HG02938 (cell line): ENCODE results near the gene SLC37A1.
A peak's percentile ranks its signal among the peaks of the same experiment; 100 is the strongest.

Source experiments
- ATAC-seq: cut with Tn5 transposase; IDR thresholded peaks from one replicate; pipeline ENCODE4 v1.9.1; 2021; ENCODE audit warnings: mild to moderate bottlenecking, moderate library complexity; ENCODE audit not compliant: unreplicated experiment

SLC37A1 gene

GRCh38 chr21:42503711-42504110 lies 9.9 kb upstream of the SLC37A1 start:
- no peak for ATAC-seq

DNA sequence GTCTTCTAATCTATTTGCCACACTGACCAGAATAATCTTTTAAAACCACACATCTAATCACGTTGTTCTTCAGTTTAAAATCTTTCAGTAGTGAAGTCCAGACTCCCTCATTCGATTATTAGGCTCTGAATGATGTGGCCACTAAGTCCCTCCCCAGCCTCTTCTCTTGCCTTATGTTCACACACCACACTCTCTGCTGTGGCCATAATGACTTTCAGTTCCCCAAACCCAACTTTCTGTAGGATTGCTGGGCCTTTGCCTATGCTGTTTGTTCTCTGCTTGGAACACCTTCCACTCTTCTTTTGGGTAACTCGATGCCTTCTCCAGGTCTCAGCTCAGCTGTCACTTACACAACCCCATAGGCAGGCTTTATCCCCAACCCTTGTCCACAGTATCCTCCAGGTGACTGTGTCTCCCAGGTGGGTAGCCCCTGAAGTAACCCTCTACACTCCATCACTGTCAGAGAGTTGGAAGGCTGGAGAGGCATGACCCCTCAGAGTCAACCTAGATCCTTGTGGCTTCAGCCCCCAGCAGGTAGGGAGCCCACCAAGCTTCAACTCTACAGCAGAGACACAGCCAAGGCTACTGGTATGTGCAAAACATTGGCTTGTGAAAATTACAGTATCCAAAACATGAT lies 8.4 kb upstream of the SLC37A1 start:
- ATAC-seq: peak; percentile 80

- ATAC-seq: no peak
These were observed 6.2 kb upstream of the SLC37A1 start for GRCh38 chr21:42507418-42507817.

GRCh38 chr21:42508371-42508770 lies 5.3 kb upstream of the SLC37A1 start:
- ATAC-seq: no peak

DNA sequence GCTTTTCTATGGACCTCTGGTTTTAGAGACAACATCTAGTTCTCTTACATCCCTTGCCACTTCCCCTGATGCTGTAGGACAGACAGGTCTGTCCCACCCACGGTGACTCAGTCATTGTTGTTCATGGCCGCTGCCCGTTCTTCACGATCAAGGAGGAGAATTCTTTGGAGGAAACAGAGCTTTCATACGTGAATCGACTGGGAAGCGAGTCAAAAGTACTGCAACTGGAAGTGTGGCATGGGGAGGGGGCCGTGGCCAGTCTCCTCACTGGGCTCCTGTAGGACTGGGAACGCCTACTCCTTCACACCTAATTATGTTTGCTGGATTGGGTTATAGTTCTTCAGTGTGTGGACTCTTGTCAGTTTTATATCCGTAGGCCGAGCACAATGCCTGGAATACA lies 4.4 kb upstream of the SLC37A1 start:
- ATAC-seq: no peak

DNA sequence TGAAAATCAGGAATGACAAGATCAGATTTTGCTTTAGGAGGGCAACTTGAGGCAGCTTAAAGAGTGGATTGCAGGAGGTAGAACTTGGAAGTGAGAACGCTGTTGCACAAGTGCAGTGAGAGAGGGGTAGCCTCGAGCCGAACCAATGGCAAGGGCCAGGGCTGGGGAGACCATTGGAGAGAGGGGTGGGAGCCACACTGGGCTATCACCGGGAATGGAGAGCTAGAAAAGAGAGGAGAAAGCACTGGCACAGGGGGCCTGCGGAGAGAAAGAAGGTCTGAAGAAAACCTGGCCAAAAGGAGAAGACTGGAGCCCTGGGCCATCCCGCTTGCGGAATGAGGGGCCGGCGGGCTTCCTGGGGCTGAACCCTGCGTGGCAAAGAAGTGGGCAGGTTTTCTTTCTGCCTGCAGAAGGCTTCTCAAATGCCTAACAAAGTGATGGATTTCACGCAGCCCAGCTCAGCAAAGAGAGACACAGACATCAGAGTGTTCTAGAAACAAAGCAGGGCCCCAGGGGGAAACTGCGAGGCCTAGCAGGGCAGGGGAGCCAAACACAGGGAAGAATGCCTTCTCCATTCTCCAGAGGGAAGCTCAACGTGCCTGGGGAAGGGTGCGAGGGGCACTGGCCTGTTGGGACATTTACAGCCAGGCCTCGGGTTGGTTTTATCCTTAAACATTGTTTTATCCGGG lies 1.2 kb upstream of the SLC37A1 start:
- no peak for ATAC-seq

DNA sequence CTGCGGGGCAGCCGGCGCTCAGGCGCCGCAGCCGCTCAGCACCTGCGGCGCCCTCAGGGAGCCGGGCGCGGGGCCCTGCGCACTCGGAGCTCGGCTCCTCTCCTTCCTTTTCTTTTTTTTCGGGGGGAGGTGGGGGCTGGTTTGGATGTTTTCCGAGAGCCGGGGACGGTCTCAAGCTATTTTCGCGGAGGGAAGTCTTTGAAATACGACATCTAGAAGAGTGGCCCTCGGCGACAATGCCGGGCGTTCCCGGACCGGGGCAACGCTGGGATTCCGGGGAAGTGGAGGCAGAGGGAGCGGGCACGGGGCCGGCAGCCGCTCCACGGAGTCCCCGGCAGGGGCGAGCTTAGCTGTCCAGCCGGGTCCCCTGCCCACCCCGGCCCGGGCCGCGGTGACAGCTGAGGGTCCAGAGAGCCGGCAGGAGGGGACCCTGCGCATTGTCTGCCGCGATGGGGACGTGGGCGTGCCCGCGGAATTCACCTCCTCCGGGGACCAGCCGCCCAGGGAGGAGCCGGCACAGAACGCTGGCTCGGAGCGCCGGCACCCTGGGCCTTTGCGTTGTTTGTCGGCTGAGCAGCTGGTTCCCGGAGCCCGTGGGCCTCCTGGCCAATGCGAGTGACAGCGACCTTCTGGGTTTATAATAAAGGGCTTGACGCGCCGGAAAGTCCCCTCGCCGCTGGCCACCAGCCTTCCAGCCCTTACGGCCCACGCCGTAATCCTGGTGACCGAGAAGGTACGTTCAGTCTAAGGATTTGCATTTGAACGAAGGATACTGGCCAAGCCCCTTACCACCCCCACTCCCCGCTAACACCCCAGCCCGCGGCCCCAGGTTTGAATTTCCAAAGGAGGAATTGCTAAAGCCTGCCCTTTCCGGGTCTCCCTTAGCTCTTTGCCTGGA lies 582 bp downstream of the SLC37A1 start:
- no peak for ATAC-seq

GRCh38 chr21:42514883-42515228 lies 1.2 kb downstream of the SLC37A1 start:
- ATAC-seq: no peak

GRCh38 chr21:42515708-42516502 lies 2.3 kb downstream of the SLC37A1 start:
- no peak for ATAC-seq

DNA sequence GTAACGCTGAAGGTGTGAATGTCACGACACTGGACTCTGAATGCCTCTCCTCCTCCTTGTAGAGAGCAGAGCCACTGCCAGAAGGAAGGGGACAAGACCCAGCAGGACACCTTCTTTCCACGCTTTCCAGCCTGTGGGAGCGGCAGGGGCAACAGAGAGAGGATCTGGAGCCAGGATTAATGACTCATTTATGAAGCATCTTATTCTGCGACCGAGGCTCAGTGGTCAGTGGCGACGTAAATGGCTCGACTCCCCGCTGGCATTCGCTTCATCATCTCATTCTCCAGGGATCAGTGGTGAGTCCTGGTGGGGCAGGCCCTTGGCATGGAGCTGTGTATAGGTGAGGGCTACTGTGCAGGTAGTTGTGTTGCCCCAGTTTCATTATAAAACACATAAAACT lies 4.6 kb downstream of the SLC37A1 start:
- ATAC-seq: no peak

GRCh38 chr21:42518626-42519025 lies 5.0 kb downstream of the SLC37A1 start:
- ATAC-seq: no peak

- ATAC-seq: no peak
These were observed 7.1 kb downstream of the SLC37A1 start for GRCh38 chr21:42520628-42521253.

DNA sequence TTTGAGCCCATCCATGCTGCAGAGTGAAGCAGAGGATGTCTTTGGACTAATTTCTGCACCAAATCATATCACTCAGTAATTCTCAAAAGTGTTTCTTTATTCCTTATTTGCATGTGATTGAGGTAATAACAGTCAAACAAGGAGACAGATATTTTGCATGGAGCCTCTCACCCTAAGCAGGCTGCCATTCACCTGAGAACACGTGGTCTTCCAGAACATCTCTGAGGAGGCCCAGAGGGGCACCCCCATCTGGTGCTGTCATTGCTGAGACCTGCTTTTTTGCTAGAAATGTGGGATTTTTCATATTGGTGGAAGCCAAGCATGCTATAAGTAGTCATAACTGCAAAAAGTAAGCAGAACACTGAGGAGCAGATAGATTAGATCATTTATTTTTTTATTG lies 7.7 kb downstream of the SLC37A1 start:
- ATAC-seq: no peak

DNA sequence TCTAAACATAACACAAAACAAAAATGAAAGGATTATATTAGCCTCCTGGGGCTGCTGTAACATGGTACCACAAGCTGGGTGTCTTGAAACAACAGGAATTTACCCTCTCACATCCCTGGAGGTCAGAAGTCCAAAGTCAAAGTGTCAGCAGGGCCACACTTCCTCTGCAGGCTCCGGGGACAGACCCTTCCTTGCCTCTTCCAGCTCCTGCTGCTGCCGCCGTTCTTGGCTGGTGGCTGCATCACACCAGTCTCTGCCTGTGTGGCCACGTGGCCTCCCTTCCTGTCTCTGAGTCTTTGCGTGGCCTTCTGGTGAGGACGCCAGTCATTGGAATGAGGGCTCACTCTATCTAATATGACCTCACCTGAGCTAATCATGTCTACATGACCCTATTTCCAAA lies 8.2 kb downstream of the SLC37A1 start:
- no peak for ATAC-seq

DNA sequence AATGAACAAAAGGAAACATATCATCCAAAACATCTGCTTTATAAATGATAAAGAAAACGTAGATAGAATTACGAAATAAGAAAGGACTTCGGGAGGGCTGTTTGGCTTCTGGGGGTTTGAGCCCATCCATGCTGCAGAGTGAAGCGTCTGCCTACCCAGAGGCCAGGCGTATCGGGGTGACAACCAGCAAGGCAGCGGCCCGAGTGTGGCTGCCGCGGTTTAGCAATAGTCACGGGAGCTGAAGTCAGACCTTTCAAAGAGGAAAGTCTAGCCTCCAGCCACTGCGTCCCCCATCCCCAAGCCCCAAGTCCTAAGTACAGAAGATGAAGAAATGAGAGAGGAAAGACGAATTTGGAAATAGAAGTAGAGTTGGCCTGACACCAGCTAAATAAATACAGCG lies 8.6 kb downstream of the SLC37A1 start:
- no peak for ATAC-seq

- ATAC-seq: no peak
These were observed 9.1 kb downstream of the SLC37A1 start for GRCh38 chr21:42522771-42523170.

DNA sequence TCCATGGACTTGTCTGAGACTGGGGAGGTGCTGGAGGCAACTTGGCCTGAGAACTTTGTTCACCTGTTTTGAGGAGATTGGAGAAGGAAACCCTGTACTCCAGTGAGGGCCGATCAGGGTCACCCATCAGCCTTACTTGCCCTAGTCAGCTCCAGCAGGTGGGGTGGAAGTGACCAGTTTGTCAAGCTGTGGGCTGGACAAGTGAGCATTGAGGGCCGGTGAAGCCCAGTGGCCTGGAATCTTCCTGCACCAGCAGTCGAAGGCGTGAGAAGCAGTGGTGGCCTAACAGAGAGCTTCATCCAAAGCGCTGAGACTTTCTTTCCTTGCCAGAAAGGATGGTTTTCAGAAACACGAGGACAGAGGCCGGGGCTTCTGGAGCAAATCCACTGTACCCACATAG lies 9.6 kb downstream of the SLC37A1 start:
- no peak for ATAC-seq

- ATAC-seq: no peak
These were observed 10.3 kb downstream of the SLC37A1 start for GRCh38 chr21:42523941-42524340.

DNA sequence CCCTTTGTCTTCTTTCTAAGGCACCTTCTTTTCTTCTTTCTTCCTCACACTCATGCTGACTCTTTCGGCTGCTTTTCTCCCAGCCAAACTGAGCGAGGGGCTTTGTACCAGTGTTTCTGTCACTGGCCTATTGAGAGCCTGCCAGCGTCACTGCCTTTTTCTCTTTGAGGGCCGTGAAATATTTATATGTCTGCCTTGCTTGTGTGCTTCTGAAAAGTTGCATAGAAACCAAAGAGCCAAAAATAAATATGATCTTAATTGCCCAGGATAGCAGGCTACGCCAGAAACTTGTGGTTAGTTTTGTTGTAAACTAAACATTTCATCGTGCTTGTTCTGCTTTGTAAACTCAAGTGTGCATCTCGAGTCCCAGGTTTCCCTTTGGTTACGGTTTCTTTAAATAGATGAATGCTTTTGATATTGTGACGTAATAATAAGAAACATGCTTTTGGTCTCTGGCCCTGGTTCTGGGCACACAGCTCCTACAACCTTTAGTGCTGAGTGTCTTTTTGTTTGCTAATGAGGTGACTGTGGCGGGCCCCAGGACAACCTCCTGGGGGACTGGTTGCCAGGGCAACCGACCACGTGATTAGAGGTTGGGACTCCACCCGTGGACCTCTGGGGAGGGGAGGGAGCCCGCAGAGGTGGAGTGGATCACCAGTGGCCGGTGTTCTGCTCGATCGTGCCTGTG lies 10.8 kb downstream of the SLC37A1 start:
- ATAC-seq: peak; percentile 69

DNA sequence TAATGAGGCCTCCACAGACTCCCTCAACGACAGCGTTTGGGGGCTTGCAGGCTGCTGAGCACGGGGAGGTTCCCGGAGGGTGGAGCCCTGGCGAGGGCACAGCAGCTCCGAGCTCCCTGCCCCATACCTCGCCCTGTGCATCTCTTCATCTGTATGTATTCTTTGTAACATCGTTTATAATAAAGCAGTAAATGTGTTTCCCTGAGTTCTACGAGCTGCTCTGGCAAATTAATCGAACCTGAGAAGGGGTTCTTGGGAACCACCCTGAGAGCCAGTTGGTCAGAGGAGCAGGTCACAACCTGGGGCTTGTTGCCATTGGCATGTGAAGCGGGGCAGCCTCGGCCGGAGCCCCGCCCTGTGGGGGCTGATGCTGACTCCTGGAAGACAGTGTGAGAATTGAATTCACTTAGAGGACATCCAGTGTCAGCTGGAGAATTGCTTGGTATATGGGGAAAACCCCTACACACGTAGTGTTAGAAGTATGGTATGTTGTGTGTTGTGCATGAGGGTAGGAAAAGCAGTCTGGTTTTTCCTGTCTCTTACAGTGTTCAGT lies 11.5 kb downstream of the SLC37A1 start:
- ATAC-seq: peak; percentile 12
